Measurements from ENCODE around the gene GNGT2.

GNGT2 gene

DNA sequence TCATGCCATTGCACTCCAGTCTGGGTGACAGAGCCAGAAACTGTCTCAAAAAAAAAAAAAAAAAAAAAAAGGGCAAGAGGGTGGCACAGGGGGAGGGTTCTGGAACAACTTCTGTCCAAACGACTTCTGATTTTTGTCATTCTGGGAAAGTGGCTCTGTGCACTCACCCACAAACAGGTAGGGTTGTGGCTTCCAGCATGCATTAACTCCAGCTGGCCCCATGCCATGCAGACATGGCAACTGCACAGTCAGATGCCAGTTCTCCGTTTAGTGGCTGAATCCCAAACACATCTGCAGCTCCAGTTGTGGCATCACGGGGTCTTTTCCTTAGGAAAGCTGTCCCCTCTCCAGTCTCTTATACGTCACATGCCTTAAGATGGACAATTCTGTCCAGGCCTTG is 47.5 kb downstream of the GNGT2 start:
- no peak for DNase-seq

DNA sequence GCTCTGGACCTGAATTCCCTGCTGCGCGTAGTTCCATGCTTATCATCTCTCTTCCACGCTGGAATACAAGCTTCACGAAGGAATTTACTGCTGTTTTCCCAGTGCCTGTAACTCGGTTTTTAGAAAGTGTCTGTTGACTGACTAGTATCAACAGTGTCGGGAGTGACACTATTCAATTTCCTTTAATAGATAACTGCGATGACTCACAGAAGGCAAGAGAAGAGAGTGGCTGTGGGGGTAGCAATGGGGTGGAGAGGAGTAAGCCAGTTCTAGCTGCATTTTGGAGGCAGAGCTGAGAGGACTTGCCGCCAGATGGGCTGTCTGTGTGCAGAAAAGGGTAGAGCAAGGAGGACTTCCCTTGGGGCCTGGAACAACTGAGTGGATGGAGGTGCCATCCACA is 52.6 kb downstream of the GNGT2 start:
- DNase-seq: no peak

DNA sequence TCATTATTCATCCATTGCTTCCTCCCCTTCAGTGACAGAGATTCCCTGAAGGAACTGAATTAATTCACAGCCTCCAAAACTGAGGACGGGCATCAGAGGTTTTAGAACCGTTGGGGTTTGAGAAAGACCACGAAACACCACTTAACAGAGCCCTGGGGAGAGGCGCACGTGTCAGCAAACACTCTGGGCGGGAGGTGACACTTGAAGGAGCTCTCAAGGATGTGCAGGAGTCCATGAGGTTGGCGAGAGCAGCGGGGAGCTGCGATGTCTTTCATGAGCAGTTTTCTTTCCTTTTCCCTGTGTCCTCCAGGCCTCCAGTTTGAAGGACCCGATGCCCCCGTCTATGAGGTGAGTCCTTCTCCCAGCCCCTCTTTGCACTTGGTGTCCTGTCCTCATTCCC is 54.1 kb downstream of the GNGT2 start:
- no peak for DNase-seq
